HG03520 (cell line): ENCODE data around the gene C1RL.
"Not testable (repeated sequence)": the region's sequence is repeated elsewhere in the genome, so short reads cannot be mapped to it uniquely, and the experiment has no call there.

ENCODE experiments used
- ATAC-seq: cut with Tn5 transposase; IDR thresholded peaks from one replicate; pipeline ENCODE4 v1.9.1; 2021; ENCODE audit warnings: mild to moderate bottlenecking, moderate library complexity; ENCODE audit not compliant: unreplicated experiment

C1RL gene

GRCh38 chr12:7067096-7067495 lies 41.9 kb downstream of the C1RL start:
- ATAC-seq: no peak

GRCh38 chr12:7066596-7066995 lies 42.4 kb downstream of the C1RL start:
- ATAC-seq: no peak

GRCh38 chr12:7065073-7065623 lies 43.9 kb downstream of the C1RL start:
- ATAC-seq: no peak

GRCh38 chr12:7064516-7064915 lies 44.5 kb downstream of the C1RL start:
- no peak for ATAC-seq

- no peak for ATAC-seq
Measured at GRCh38 chr12:7061596-7061995, 47.4 kb downstream of the C1RL start.

- no peak for ATAC-seq
Measured at GRCh38 chr12:7061138-7061537, 47.9 kb downstream of the C1RL start.

GRCh38 chr12:7060353-7060954 lies 48.6 kb downstream of the C1RL start, which contains the start of gene C1S:
Gene C1S, plus strand, starts transcription at chr12:7060718. Its CDS starts 1,195 bp downstream, at chr12:7061913.
- no peak for ATAC-seq

- ATAC-seq: no peak
Measured at GRCh38 chr12:7059780-7060179, 49.2 kb downstream of the C1RL start.

- no peak for ATAC-seq
Measured at GRCh38 chr12:7058850-7059395, 50.1 kb downstream of the C1RL start.

- no peak for ATAC-seq
Measured at GRCh38 chr12:7058163-7058845, 50.7 kb downstream of the C1RL start.

- ATAC-seq: not testable (repeated sequence)
Measured at GRCh38 chr12:7055736-7056135, 53.3 kb downstream of the C1RL start.

- no peak for ATAC-seq
Measured at GRCh38 chr12:7054925-7055324, 54.1 kb downstream of the C1RL start.

GRCh38 chr12:7049973-7050372 lies 59.0 kb downstream of the C1RL start:
- not testable (repeated sequence) for ATAC-seq

- not testable (repeated sequence) for ATAC-seq
Measured at GRCh38 chr12:7049445-7049951, 59.5 kb downstream of the C1RL start.

- ATAC-seq: no peak
Measured at GRCh38 chr12:7047306-7047705, 61.7 kb downstream of the C1RL start.

GRCh38 chr12:7046383-7047105 lies 62.5 kb downstream of the C1RL start:
- no peak for ATAC-seq

GRCh38 chr12:7045913-7046312 lies 63.1 kb downstream of the C1RL start:
- ATAC-seq: no peak
